GM10266 (cell line): ENCODE results near the gene FERMT2.
A peak's percentile ranks its signal among the peaks of the same experiment; 100 is the strongest.

Source experiments
- DNase-seq: peaks from one replicate; pipeline ENCODE4 v3.0.0; 2012; ENCODE audit errors: extremely low spot score
- CTCF ChIP-seq: IDR thresholded peaks from 2 replicates; pipeline ENCODE4 v1.5.1; 2012; ENCODE audit warnings: mild to moderate bottlenecking, low read depth; ENCODE audit not compliant: control insufficient read depth, insufficient read depth; ENCODE audit errors: missing control alignments

Gene FERMT2

GRCh38 chr14:52825085-52825484, 125.8 kb downstream of the FERMT2 start:
- peak; percentile 32 for DNase-seq
- no peak for TF ChIP-seq CTCF

DNA sequence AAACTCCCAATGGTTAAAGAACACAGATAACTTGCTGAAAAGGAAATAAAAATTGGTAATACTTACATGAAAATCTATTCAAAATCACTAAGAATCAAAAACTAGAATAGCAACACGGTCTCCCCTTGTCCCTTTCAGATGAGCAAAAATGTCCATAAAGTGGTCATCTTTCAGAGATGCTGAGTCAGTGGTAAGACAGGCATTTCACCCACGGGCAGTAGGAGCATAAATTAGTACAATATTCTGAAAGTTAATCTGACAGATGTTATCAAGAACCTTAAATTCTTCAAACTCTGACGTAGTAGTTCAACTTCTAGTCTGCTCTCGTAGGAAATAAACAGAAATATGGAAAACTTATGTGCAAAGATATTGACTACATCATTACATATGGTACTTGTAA, 126.4 kb downstream of the FERMT2 start:
- TF ChIP-seq CTCF: no peak
- no peak for DNase-seq

DNA sequence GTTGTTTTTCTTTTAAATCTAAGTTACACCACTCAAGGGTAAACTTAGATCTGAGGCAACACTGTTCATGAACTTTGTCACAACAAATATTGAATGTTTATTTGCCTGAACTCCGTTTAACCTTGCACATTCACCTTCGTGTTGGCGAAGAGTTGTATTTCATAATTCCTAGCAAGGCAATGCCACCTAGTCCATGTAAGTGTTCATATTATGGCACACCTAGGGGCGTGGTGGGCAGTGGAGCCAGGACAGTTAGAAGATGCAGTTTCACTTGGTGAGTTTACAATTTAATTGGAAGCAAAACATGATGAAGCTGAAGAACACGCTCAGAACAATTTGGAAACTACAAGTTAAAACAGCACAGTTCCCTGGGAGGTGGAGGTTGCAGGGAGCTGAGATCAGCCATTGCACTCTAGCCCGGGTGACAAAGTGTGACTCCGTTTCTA, 129.0 kb downstream of the FERMT2 start:
- DNase-seq: no peak
- no peak for TF ChIP-seq CTCF

DNA sequence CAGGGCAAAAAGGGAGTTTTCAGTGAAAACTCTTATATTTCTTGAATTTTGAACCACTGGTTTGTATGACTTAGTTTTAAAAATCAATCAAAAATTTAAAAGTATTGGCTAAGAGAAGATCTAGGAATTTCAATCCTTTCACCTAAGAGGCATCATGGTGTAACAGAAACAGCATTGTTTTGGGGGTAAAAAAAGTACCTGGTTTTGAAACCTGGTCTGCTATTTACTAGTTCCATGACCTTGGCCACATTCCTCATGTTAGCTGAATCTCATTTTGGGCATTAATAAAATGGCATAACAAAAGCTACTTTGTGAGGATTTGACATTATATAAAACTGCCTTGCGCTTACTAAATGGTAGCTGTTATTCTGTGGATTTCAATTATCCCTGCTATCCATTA, 142.7 kb downstream of the FERMT2 start:
- no peak for DNase-seq

More for the DNA sequence above, 142.7 kb downstream of the FERMT2 start:
- TF ChIP-seq CTCF: no peak
